GM18867 (cell line): ENCODE measurements around the gene LFNG.

ENCODE experiments used
- ATAC-seq: cut with Tn5 transposase; IDR thresholded peaks from one replicate; pipeline ENCODE4 v1.9.1; 2021; ENCODE audit warnings: mild to moderate bottlenecking, moderate library complexity; ENCODE audit not compliant: unreplicated experiment

LFNG gene

DNA sequence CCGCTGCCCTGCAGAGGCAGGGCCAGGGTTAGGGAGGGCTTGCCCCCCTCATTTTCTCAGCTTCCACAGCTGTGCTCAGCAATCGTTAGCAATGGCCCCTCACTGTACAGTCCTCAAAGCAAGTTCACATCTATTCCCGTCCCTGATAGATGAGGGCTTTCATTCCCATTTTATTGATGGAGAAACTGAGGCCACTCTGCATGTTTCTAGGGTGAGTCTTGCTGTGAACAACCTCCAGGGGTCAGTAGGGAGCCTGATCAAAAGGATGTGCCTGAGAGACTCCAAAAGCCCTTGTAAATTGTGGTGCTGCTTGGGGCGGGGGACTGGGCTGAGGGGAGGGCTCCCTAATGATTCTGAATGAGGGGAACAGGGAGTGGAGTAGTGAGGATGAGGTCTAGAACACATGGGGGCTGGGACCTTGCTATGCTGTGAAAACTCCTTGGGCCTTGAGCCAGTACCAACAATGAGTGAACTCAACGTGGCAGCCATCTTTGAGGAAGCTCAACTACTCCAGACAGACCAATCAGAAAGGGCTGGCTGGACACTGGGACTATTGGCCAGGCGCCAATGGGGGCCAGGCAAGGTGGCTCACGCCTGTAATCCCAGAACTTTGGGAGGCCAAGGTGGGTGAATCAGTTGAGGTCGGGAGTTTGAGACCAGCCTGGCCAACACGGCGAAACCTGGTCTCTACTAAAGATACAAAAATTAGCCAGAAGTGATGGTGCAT is 36.7 kb upstream of the LFNG start:
- ATAC-seq = no peak

DNA sequence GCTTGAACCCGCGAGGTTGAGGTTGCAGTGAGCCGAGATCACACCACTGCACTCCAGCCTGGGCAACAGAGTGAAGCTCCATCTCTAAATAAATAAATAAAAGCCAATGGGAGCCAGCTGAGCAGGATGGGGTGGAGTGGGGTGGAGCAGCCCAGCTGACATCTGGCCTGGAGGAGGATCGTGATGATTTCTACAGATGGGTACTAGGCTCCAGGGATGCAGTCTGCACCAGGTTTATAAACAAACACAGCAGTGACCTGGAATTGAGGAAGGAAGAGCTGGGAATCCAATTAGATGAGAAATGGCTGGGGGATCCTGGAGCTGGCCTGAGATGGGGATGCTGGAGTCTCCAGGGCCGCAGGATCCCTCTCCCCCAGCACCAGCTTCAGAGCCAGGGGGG is 36.1 kb upstream of the LFNG start:
- ATAC-seq = no peak

GRCh38 chr7:2484868-2485267 is 34.7 kb upstream of the LFNG start:
- ATAC-seq = no peak

DNA sequence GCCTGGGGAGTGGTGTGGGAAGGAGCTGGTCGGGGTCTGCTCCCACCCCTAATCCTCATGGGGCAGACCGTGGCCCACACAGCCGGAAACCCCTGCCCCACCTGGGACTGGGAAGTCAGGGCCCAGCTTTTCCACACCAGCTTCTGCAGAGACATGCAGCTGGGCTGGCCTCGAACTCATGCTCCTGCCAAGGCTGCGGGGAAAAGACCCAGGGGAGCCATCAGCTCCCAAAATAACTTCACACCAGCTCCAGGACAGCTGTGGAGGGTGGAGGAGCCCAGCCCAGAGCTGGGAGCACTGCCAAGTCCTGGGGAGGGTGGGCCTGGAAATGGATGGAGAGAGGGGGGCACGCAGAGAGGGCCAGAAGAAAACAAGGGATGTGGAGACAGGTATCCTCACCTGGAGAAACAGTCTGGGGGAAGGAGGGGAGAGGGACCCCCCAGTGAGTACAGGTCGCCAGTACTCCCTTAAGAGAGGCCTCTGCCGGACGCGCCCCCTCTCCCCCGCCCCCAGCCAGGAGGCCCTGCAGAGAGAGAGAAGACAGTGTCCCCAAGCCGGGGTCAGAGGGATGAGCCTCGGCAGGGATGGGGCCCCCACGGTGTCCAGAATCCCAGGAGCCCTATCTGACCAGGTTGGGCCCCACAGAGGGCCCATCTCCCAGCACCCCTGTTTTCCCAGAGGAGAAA is 31.8 kb upstream of the LFNG start:
- no peak for ATAC-seq

- no peak for ATAC-seq
Observed at GRCh38 chr7:2488272-2488645, 31.3 kb upstream of the LFNG start.

DNA sequence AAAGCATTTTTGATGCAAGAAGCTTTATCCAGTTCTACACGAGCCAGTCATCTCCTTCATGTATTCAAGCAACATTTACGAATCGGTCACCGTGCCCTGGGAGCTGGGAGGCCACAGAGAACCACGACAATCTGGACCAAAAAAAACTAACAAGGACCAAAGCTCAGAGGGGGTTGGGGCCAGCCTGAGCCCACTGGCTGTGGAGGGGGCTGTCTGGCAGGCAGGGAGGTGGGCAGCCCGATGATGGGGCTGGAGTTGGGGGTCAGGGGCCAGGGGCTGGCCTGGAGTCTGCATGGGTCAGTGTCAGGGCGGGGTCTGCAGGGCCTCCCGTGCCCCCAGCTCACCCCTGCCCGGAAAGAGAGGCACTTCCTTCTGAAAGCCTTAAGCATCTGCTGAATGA is 30.9 kb upstream of the LFNG start:
- no peak for ATAC-seq

GRCh38 chr7:2490181-2490651 is 29.4 kb upstream of the LFNG start:
- no peak for ATAC-seq

- no peak for ATAC-seq
Observed at GRCh38 chr7:2492038-2492437, 27.5 kb upstream of the LFNG start.

DNA sequence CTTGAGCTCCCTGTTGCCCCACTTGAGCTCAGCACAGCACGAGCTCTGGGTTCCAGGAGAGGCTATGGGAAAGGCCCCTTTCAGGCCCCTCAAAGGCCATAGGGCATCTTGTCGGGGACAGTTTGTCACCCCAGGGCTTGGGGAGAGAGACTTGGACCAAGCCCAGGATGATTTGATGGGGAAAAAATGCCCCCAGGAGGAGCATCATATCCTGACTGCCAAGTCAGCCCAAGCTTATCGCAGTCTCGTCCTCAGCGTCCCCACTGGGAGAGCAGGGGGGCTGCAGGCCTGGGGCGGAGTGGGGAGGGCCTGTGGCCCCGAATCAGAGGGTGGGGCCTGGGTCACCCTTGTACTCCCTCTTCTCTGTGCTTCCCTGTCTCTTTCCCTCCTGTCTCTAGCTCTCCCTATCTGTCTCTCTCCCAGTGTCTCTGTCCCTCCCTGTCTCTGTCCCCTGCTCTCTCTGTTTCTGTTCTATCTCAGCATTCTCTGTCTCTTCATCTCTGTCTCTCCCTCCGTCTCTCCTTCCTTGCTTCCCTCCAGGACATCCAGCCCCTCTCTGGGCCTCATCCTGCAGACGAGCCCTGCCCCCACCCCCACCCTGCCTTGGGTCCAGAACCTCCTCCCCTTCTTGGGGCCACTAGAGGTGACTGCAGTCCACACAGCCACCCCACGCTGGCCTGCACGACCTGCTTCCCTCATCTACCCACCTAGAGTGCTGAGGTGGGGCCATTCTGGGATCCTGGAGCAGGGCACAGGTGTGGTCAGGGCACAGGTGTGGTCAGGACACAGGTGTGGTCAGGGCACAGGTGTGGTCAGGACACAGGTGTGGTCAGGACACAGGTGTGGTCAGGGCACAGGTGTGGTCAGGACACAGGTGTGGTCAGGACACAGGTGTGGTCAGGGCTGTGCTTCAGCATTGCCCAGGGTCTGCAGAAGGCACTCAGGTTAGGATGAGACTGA is 26.1 kb upstream of the LFNG start:
- no peak for ATAC-seq

- ATAC-seq = no peak
Observed at GRCh38 chr7:2494191-2495130, 25.1 kb upstream of the LFNG start.

GRCh38 chr7:2495418-2496299 is 23.9 kb upstream of the LFNG start:
- ATAC-seq = no peak

GRCh38 chr7:2496375-2496774 is 23.2 kb upstream of the LFNG start:
- ATAC-seq = no peak

DNA sequence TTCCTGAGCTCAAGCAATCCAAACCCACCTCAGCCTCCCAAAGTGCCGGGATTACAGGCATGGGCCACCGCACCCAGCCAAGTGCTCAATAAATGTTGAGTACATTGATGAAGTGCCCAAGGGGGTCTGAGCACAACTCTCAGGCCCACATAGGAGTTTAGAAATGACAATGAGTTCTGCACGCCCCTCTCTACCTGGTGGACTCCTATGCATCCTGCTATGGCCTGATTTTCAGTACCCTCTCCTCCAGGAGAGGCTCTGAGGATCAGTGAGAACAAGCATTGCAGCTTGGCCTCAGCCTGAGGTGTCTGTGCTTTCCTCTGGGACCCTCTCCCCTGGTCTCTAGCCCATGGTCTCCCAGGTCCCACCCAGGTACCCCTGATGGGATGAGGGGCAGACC is 22.5 kb upstream of the LFNG start:
- ATAC-seq = no peak

DNA sequence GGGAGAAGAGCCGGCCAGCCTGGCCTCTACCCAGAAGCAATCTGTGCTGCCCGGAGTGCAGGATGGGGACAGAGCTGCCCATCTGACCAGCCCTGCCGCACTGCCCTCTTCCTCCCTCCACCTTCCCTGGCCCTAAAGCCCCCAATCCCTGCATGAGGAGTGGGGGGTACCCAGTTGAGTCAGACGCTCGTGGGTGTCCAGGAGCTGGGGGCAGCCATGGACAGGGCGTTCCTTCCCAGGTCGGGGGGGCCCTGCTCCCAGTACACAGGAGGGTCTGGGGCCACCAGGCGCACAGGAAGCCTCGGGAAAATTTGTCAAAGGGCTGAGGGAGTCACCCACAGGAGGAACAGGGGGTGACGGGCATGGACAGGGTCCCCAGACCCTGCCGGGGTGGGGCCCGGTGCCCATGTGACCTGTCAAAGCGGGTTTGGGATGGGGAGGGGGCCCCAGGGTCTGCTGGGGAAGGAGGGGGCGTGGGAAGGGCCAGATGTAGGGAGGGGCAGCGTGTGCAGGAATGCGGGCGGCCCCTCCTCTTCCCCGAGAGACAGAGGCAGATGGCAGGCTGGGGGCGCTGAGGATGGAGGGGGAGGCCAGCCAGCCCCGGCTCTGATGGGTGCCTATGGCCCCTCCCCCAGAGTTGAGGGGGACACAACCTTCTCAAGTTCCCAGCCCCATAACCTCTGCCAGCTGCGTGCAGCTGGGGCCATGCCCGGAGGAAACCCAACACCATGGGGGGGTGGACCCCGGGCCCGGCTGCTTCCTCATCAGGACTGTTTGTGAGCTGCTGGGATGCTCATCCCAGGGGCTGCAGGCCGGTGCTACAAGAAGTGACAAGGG is 21.9 kb upstream of the LFNG start:
- no peak for ATAC-seq

DNA sequence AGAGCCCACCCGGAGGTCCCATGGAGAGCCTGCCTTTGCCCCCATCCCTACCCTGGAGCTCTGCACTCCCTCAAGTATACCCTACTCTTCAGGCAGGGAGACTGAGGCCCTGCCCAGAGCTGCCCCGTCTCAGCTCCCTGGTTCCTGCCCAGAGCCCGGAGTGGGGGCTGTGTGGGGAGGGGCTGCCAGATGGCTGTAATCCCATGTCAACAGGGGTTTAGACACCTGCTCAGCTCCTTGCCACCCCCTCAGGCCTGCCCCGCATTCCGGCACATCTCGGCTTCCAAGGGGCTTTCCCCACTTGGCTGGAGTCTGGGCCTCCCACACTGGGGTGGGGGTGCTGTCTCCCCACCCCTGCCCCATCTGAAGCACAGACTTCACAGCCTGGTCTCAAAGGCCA is 20.9 kb upstream of the LFNG start:
- no peak for ATAC-seq

DNA sequence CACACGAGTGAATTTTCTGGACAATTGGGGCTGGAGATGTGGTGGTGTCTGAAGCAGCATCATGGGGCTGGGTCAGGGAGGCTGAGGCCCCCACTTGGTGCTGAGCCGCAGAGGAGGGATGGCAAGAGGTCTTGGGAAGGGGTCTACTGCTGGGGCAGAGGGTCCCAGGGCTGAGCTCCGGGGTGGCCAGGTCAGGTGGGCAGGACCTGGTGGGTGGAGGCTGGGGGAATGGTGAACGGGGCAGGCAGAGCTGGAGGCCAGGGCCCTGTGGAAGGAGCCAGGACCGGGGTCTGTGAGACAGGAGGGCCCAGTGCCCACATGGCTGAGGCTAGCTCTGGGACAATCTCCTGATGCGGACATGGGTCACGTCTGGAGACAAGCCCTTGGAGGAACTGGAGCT is 20.4 kb upstream of the LFNG start:
- ATAC-seq = no peak

DNA sequence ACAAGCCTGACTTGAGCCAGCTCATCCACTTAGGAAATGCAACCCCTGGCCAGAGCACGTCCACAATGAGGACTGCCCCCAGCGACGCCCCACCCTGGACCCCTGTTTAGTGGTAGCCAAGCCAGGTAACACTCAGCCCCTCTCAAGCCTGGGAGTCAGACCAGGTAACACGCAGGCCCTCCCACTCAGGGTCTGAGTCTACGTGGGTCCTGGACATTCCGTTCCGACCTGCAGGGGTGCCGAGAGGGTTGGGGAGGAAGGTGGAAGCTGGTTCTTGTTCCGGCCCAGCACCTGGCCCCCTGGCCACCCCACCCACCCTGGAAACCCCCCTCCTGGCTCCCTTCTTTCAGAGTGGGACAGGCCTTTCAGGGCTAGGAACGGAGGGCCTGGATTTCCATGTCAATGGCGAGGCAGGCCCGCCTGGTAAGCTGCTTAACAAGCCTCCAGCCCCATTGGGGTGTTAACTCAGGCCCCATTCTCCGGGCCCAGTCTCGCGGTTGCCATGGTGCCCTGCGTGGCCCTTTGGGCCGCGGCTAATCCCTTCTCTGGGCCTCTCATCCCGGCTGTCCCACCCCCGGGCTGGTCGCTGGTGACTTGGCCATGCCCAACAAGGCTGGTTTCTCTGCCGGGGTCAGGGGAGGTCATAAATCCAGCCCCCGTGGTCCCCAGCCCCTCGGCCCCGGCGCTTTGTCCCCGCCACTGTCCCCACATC is 19.7 kb upstream of the LFNG start:
- no peak for ATAC-seq

DNA sequence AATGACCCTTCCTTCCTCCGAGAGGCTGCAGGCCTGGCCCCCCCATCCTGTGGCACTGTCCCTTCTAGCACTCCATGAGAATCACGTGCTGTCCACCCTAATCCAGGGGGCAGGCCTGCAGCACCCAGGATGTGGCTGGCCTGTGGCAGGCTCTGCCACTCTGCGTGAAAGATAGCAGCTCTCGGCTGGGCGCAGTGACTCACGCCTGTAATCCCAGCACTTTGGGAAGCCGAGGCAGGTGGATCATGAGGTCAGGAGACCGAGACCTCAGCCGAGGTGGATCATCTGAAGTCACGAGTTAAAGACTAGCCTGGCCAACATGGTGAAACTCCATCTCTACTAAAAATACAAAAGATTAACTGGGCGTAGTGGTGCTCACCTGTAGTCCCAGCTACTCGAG is 18.9 kb upstream of the LFNG start:
- ATAC-seq = no peak
